Nucleus accumbens (tissue), 56 donors: Measurements from ENCODE around the gene PTGES.
"Not testable (repeated sequence)": the region's sequence is repeated elsewhere in the genome, so short reads cannot be mapped to it uniquely, and the experiment has no call there.

Experiments used
- DNase-seq, 56 donors: peaks; one replicate each; lab custom pipeline; 2025; lab: John Stamatoyannopoulos, UW

PTGES gene

DNA sequence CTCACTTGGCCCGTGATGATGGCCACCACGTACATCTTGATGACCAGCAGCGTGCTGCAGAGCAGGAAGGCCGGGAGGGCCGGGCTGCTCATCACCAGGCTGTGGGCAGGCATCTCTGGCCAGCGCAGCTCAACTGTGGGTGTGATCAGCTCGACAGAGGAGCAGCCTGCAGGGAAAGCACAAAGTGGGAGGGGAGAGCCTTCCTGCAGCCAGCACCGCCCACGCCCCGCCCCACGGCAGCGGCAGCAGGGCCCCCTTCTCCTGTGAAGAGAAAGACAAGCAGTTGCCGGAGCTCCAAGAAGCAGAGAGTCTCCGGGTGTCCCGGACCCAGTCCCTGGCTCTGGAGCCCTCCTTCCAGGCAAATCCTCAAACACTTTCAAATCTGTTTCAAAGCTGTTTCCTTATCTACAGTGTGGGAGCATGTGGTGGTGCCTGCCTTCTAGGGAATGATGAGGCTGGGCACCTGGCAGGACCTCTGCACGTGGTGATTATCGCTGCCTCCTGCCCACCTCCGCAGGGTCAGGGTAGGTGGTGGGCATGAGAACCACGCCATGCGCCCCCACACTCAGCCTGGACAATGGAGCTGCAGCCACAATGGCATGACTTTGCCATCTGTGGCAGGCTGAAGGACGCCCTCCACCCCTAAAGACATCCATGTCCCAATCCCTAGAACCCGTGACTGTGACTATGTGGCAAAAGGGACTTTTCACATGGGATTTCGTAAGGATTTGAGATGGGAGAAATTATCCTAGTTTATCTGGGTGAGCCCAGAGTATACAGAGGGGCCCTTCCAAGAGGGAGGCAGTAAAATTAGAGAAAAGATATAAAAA, at the start of gene PTGES:
Gene PTGES, minus strand, starts transcription at position 143 of the 830 bp plus-strand sequence. Its CDS starts 30 bp downstream, at position 113.
- peak in 16 of 56 donors; percentile 2 to 44 (median 12) for DNase-seq

GRCh38 chr9:129801504-129801903, 48.7 kb upstream of the PTGES start:
- DNase-seq: no peak

DNA sequence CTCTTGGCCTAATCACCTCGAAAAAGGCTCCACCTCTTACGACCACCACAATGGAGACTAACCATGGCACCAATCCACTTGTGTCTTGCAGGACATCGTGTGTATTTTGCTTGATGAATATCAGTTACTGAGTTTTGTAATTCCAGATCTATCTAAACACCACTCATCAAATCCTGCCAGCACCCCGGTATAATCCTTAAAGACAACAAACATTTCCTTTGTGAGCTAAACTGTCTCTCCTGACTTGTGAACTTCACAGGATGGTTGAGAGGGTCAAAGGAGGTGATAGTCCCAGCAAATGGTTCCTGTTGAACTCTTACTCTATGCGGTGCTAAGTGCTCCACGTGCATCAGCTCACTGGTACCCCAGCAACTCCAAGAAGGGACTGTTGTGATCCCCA, 46.1 kb upstream of the PTGES start:
- DNase-seq: no peak

DNA sequence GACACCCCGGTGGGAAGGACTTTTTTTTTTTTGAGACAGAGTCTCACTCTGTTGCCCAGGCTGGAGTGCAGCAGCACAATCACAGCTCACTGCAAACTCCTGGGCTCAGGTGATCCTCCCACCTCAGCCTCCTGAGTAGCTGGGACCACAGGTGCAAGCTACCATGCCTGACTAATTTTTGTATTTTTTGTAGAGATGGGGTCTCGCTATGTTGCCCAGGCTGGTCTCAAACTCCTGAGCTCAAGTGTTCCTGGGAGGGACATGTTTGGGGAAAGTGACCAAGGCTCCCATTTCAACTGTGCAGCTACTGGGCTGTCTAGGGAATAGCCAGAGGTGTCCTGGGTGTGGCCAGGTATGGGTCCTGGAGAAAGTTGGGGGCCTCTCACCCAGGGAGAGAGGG, 43.2 kb upstream of the PTGES start:
- not testable (repeated sequence) for DNase-seq

DNA sequence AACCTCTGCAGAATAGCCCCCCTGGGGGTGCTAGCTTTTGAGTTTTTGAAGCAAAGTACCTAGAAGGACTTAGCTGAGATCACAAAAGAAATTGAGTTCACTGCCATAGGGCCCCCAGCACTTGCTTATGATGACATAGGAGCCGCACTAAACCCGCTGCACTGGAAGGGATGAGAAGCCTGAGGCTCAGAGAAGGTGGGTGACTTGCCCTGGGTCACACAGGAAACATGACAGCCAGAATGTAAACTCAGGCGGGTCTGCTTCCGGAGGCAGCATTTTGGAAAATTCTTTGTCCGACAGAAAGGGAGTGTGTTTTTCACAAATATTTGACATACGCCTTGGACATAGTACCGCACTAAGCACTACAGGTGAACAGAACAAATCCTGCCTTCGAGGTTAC, 41.7 kb upstream of the PTGES start:
- DNase-seq: no peak

DNA sequence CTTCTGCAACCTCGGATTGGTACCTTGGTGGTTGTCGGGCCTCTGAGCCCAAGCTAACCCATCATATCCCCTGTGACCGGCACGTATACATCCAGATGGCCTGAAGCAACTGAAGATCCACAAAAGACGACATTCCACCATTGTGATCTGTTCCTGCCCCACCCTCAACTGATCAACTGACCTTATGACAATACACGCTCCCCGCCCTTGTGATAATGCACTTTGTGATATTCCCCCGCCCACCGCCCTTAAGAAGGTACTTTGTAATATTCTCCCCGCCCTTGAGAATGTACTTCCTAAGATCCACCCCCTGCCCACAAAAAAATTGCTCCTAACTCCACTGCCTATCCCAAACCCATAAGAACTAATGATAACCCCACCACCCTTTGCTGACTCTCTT, 33.6 kb upstream of the PTGES start:
- DNase-seq: no peak

DNA sequence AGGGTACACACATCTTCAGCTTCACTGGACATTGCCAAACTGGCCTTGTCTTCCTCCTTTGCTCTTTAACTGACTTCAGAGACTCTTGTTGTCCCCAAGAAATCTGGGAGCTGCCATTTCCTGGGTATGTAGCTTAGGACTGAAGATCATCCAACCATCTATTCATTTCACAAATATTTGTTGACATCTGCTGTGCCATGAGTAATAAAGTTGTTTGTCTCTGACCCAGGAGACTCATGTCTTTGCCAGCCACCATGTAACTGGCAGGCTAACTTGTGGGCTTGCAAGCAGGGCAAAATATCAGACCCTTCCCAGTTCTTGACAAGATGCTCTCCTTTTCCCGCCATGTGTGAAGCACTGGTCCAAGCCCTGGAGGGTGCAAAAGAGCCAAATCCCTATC, 33.0 kb upstream of the PTGES start:
- no peak for DNase-seq

GRCh38 chr9:129784970-129785369, 32.1 kb upstream of the PTGES start:
- DNase-seq: not testable (repeated sequence)

- DNase-seq: peak in 47 of 56 donors; percentile 3 to 79 (median 37)
Observed at GRCh38 chr9:129783516-129784361, 30.9 kb upstream of the PTGES start.

DNA sequence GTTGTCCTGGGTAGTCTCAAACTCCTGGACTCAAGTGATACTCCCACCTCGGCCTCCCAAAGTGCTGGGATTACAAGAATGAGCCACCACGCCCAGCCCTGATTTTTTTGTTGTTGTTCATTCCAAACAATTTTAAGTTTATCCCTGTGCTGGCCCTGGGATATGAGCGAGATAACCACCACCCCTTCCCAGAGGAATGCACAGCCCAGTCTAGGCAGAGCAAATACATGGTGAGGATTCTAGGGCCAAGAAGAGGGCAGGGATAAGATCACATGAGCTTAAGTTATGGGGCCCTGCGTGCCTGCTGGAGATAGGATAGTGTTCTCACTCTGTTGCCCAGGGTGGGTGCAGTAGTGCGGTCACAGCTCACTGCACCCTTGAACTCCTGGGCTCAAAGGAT, 29.1 kb upstream of the PTGES start:
- no peak for DNase-seq

DNA sequence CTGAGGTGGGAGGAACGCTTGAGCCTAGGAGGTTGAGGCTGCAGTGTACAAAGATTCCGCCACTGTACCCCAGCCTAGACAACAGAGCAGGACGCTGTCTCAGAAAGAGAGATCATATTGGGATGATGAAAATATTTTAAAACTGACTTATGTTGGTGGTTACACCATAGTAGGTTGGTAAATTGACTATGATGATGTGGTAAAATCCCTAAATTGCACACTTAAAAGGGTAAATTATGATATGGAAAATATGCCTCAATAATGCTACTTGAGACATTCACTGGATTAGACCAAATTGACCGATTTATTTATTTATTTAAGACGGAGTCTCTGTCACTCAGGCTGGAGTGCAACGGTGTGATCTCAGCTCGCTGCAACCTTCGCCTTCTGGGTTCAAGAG, 28.3 kb upstream of the PTGES start:
- no peak for DNase-seq

GRCh38 chr9:129779560-129780190, 26.8 kb upstream of the PTGES start:
- no peak for DNase-seq

GRCh38 chr9:129778469-129778868, 25.6 kb upstream of the PTGES start:
- no peak for DNase-seq

- no peak for DNase-seq
Observed at GRCh38 chr9:129777769-129778130, 24.9 kb upstream of the PTGES start.

- DNase-seq: peak in 38 of 56 donors; percentile 3 to 86 (median 31)
Observed at GRCh38 chr9:129776938-129777768, 24.3 kb upstream of the PTGES start.

DNA sequence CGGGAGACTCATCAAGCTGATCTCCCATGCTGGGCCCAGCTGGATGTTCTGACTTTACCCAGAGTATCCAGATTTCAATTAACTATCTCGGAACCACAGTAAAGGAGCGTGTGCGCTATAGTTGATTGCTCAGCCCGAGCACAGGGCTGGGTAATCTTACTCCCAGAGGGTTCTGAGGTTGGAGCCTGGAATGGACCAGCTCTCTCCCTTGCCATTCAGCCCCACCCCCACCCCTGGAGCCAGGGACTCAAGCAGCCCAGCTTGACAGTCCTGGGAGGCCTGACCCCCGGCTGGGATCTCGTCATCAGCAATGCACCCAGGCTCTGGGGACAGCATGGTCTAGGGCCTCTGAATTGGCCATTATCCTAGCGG, 23.7 kb upstream of the PTGES start:
- no peak for DNase-seq

- not testable (repeated sequence) for DNase-seq
Observed at GRCh38 chr9:129776096-129776495, 23.3 kb upstream of the PTGES start.

GRCh38 chr9:129775448-129775798, 22.6 kb upstream of the PTGES start:
- DNase-seq: no peak

DNA sequence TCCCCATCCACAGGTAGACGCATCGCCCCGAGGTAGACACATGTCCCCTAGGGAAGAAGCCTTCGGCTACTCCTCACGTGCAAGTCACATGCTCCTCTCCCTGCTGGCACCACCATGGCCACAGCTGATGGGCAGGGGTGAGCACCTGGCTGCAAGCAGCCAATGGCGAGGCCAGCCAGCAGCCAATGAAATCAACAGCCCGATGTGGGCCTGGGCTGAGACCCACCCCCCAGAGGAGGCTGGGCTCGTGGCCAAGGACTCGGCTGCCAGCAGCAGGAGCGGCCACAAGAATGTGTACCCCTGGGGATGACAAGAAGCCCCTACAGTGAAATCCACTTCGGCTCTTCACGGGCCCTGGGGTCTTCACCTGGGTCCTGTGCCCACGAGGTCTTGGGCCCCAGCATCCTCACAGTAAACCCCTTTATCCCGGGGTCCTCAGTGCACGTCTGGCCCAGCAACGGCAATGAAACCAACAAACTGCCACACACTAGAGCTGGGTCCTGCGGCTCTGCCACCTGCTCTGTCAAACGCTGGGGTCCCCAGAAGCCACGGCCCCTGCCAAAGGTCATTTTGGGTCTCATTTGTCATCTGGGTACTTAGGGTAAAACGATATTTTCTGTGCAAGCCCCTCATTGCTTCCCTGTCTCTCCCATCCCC, 22.1 kb upstream of the PTGES start:
- no peak for DNase-seq
